HL-60 (cell line): ENCODE measurements around the gene MAEA.

Experiments
- GABPA ChIP-seq: IDR thresholded peaks from 2 replicates; pipeline ENCODE4 v1.6.1; 2012; ENCODE audit warnings: low read depth
- POLR2AphosphoS5 ChIP-seq: IDR thresholded peaks from 2 replicates; pipeline ENCODE4 v1.6.1; 2012; ENCODE audit warnings: low read depth
- TF ChIP-seq, protein P1 (sequence below): IDR thresholded peaks from one replicate; pipeline ENCODE4 v1.5.1; 2011; ENCODE audit warnings: low read length, control low read depth, inconsistent platforms; ENCODE audit not compliant: insufficient read depth
- TF ChIP-seq, protein P2 (sequence below): IDR thresholded peaks from 2 replicates; pipeline ENCODE4 v1.6.1; 2012; ENCODE audit warnings: low read depth; ENCODE audit not compliant: insufficient replicate concordance

DNA sequence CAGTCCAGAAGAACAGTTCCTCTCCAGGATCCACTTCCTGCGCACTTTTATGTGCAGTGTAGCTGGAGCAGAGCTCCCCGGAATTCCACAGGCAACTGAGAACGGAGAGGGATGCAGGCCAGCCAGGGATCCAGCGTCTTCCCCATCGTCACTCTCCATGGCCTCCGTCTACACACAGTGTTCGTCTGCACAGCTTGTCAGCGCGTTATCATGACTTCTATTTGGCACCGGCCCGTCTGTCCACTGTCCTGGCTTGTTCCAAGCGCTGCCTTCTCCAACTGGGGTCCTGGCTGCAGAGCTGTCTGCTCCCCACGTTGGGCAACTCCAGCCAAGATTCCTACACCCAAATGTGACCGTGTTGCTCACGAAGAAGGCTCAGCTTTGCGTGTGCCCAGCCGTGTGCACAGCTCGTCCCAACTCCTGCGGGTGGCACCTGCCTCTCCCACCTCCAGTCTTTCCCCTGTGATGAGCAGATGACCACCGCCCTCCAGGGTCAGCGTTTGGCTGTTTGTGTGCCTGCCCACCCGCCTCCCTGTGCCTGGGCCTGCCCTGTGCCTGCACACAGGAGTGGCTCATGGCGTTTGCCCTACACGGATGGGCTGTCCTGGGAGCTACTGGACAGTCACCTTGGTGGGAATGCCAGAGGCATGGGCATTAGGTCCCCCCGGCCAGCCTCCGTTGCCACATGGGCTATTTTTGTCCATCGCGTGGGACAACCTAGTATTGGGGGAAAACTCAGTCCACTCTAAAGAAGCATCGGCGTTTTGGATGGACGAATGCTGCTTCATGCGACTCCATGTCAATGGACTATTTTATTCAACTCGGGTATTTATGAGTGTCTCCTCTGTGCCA is 38.5 kb upstream of the MAEA start:
- no peak for TF ChIP-seq POLR2AphosphoS5
- TF ChIP-seq, protein P1, sequence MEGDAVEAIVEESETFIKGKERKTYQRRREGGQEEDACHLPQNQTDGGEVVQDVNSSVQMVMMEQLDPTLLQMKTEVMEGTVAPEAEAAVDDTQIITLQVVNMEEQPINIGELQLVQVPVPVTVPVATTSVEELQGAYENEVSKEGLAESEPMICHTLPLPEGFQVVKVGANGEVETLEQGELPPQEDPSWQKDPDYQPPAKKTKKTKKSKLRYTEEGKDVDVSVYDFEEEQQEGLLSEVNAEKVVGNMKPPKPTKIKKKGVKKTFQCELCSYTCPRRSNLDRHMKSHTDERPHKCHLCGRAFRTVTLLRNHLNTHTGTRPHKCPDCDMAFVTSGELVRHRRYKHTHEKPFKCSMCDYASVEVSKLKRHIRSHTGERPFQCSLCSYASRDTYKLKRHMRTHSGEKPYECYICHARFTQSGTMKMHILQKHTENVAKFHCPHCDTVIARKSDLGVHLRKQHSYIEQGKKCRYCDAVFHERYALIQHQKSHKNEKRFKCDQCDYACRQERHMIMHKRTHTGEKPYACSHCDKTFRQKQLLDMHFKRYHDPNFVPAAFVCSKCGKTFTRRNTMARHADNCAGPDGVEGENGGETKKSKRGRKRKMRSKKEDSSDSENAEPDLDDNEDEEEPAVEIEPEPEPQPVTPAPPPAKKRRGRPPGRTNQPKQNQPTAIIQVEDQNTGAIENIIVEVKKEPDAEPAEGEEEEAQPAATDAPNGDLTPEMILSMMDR = no peak
- TF ChIP-seq, protein P2, sequence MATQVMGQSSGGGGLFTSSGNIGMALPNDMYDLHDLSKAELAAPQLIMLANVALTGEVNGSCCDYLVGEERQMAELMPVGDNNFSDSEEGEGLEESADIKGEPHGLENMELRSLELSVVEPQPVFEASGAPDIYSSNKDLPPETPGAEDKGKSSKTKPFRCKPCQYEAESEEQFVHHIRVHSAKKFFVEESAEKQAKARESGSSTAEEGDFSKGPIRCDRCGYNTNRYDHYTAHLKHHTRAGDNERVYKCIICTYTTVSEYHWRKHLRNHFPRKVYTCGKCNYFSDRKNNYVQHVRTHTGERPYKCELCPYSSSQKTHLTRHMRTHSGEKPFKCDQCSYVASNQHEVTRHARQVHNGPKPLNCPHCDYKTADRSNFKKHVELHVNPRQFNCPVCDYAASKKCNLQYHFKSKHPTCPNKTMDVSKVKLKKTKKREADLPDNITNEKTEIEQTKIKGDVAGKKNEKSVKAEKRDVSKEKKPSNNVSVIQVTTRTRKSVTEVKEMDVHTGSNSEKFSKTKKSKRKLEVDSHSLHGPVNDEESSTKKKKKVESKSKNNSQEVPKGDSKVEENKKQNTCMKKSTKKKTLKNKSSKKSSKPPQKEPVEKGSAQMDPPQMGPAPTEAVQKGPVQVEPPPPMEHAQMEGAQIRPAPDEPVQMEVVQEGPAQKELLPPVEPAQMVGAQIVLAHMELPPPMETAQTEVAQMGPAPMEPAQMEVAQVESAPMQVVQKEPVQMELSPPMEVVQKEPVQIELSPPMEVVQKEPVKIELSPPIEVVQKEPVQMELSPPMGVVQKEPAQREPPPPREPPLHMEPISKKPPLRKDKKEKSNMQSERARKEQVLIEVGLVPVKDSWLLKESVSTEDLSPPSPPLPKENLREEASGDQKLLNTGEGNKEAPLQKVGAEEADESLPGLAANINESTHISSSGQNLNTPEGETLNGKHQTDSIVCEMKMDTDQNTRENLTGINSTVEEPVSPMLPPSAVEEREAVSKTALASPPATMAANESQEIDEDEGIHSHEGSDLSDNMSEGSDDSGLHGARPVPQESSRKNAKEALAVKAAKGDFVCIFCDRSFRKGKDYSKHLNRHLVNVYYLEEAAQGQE = no peak
- no peak for TF ChIP-seq GABPA
